ENCODE results near the gene ELF4. TPM values are rescaled to one million over a fixed set of nuclear protein-coding genes. Genes with fewer than 3 reads are reported as not detected.

Gene ELF4
- total RNA-seq, 2 experiments from 2014 or later = 28.0 to 28.2 TPM

DNA sequence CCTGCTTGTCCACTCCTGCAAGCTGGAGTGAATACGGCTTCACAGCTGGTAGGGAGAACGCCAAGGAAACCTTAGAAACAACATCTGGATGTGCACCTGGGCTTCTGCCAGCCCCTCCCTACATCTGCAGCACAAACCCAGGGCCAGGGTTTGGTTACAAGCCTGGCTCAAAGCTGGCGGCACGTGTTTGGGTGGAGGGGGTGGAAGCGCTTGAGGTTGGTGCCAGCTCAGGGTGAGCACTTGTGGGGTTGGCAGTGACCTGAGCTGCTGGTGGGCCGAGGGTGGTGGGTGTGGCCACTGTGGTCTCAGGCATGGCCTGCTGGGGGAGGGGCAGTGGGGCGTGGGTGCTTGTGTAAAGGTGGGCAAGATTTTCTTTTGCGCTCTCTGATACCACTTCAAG is 15.6 kb downstream of the ELF4 start:
- Mint-ChIP-seq H3K27ac (peak overlapping the region; percentile 38), H3K36me3 (peaks cover 2% of the 10 kb centered on the region), H3K4me3 (no peak overlapping the region), H3K27me3 (no peaks in the 10 kb centered on the region), H3K4me1 (ENCODE audit: low read depth) (peaks cover 56% of the 10 kb centered on the region), H3K9me3 (no peaks in the 10 kb centered on the region)
- POLR2A ChIA-PET = interaction anchor here (1.0 to 1.7 kb wide), 2 partner anchors 15 to 78 kb away, joined by 3 to 5 read pairs; partner anchors contain the start of gene RAB33A
- CTCF ChIA-PET = interaction anchor here (0.7 to 1.7 kb wide), 4 partner anchors 12 to 34 kb away, joined by 3 to 4 read pairs (median 4); no protein-coding TSS in a partner anchor
- intact Hi-C loops (cut with micrococcal nuclease) = no loop called here
- no peak for DNase-seq

DNA sequence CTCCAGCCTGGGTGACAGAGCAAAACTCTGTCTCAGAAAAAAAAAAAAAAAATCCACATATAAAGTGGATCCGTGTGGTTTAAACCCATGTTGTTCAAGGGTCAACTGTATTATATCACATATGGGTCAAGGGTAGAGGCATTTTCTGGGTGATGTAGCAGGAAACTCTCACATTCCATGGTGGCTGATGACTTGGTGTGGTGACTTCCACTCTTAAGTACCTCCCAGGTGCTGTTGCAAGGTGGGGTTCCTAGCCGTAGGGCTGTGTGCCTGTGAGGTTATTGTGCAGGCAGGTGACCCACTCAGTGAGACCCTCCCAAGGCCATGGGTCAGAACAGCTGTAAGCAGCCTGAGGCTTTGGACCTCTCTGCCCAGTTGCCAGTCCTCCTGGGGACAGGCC is 17.0 kb downstream of the ELF4 start:
- H3K4me1 Mint-ChIP-seq (ENCODE audit: low read depth) = peaks cover 54% of the 10 kb centered on the region
- no peaks in the 10 kb centered on the region for H3K27me3 Mint-ChIP-seq
- no peak for DNase-seq
- no peaks in the 10 kb centered on the region for H3K9me3 Mint-ChIP-seq
- H3K27ac Mint-ChIP-seq = no peak overlapping the region
- ChIA-PET CTCF (no interaction called here), POLR2A (interaction anchor here (0.8 kb wide), 1 partner anchor 13 kb away, joined by 3 read pairs; no protein-coding TSS in a partner anchor)
- H3K36me3 Mint-ChIP-seq = peaks cover 4% of the 10 kb centered on the region
- H3K4me3 Mint-ChIP-seq = no peak overlapping the region
- intact Hi-C loops (cut with micrococcal nuclease) = loop anchor here (2.0 kb wide), 2 partner anchors 16 to 28 kb away; no protein-coding TSS in a partner anchor

DNA sequence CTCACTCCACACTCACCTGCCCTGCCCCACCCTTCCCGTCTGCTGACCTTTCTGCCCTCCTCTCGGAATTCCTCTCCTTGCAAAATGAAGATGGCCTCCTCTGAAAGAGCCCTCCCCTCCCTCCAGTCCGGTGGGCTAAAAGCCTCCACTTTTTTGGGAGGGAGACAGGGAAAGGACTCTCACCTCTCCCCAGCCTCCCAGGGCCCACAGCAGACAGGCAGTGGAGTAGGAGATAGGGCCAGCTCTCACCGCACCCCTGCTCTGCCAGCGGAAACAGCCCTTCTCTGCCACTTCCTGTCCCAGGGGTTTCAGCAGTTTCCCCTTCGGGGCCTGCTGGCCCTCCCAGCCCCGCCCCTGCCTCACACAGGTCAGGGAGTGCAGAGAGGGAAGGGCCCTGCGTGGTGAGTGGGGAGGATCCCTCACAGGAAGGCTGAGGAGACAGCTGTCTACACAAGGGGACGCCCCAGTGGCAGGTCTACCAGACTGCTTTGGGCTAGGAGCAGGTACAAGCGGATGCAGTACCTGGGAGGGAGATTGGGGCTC is 18.2 kb downstream of the ELF4 start:
- Mint-ChIP-seq H3K36me3 (peaks cover 4% of the 10 kb centered on the region), H3K27ac (peak overlapping the region; percentile 98), H3K4me1 (ENCODE audit: low read depth) (peaks cover 51% of the 10 kb centered on the region), H3K9me3 (no peaks in the 10 kb centered on the region), H3K4me3 (peak overlapping the region; percentile 84), H3K27me3 (no peaks in the 10 kb centered on the region)
- ChIA-PET CTCF (interaction anchor here (1.2 kb wide), 1 partner anchor 13 kb away, joined by 7 read pairs; no protein-coding TSS in a partner anchor), POLR2A (interaction anchor here (1.5 kb wide), 1 partner anchor 10 kb away, joined by 6 read pairs; no protein-coding TSS in a partner anchor)
- intact Hi-C loops (cut with micrococcal nuclease) = loop anchor here (1.0 to 2.0 kb wide), 3 partner anchors 10 to 29 kb away; no protein-coding TSS in a partner anchor
- peak; percentile 94 for DNase-seq

DNA sequence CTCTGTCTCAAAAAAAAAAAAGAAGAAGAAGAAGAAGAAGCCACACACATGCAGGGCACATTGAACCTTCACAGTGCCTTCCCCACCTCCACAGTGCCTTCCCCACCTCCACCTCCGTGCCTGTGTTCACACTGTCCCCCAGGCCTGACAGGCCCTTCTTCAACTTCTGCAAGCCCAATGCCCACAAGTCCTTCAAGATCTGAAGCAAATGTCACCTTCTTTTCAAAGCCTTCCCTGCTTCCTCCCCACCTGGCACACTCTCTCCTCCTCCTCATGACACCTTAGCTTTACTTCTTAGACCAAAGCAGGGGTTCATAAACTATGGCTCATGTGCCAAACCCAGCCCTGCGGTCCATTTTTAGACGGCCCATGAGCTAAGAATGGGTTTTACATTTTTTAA is 19.9 kb downstream of the ELF4 start:
- Mint-ChIP-seq H3K9me3 (no peaks in the 10 kb centered on the region), H3K27ac (peak overlapping the region; percentile 83), H3K4me1 (ENCODE audit: low read depth) (peaks cover 61% of the 10 kb centered on the region), H3K27me3 (no peaks in the 10 kb centered on the region), H3K36me3 (peaks cover 4% of the 10 kb centered on the region), H3K4me3 (no peak overlapping the region)
- DNase-seq = no peak
- intact Hi-C loops (cut with micrococcal nuclease) = no loop called here
- CTCF ChIA-PET = no interaction called here
- POLR2A ChIA-PET = no interaction called here

DNA sequence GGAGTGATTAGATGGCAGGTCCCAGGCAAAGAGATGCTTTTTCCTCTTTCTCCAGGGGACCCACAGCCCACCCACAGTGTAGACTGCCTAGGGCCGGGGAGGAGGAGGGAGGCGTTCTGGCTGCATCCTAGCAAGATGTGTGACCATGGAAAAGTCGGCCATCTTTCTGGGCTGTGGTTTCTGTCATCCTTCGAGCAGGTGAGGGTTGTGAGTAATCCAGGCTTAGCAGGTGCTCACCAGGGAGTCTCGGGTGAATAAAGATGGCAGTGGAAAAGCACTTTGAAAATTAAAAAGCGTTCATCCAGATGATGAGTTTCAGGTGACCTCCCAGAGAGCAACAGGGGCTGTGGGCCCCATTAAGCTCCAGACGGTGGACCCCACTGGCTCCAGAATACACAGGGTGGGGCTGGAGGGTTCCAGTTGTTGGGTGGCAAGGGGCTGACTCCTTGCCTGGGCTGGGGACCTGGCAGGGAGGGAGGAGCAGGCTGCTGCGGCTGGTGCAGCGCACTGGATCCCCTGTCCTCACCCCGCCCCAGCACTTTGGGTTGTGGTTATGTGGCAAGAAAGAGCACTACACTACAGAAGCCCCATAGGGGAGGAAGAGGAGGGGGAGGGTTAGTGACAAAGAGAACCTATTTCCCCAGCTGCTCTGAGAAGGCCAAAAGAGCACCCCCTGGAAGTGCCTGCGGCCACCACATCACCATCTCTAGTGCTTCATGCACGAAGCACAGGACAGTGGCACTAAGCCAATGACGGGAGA is 23.7 kb downstream of the ELF4 start:
- Mint-ChIP-seq H3K9me3 (no peaks in the 10 kb centered on the region), H3K36me3 (peaks cover 4% of the 10 kb centered on the region), H3K27ac (peak overlapping the region; percentile 90), H3K4me1 (ENCODE audit: low read depth) (peaks cover 69% of the 10 kb centered on the region), H3K4me3 (peak overlapping the region; percentile 51), H3K27me3 (no peaks in the 10 kb centered on the region)
- ChIA-PET POLR2A (interaction anchor here (0.8 to 1.5 kb wide), 3 partner anchors 23 to 79 kb away, joined by 4 read pairs; partner anchors contain the start of gene AIFM1), CTCF (interaction anchor here (1.1 to 2.6 kb wide), 4 partner anchors 22 to 105 kb away, joined by 3 to 10 read pairs (median 3); no protein-coding TSS in a partner anchor)
- peak; percentile 82 for DNase-seq
- intact Hi-C loops (cut with micrococcal nuclease) = loop anchor here (5.0 kb wide), 1 partner anchor 1726 kb away; no protein-coding TSS in a partner anchor

DNA sequence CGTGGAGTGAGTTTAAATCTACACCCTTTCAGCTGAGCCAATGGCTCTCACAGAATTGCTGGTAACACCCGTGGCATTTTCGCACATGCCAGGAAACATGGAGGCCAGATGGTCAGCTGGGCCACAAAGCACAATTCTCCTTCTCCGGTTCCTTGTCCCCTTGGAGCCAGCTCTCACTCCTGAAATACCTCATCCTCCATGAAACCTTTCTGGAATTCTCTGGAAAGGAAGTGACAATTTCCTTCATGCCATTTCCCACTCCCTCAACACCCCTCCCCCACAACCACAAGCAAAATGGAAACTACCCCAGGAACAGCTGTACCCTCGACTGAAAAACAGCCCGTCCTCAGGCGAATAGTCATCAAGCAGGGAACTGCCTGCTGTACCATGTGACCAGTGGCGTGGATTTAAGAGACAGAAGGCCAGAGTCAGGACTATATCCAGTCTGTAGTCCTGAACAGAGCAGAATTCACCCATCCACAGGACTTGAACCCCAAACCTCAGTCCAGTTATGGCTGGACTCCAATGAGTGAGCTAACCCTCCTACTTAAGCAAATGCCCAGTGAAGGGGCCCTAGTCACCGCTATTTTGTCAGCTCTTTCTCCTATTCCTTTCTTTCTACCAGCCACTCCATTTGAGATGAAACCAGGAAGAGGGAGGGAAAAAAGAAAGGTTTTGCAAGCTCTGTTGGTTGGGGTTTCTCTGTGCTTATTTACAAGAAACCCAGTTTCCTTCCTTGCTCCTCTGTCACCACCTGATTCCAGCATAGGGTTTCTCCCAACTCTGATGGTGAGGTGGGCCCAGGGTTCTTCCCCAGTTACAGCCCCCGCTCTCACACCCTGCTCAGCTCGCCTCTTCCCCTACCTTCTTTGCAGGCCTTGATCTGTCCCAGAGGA is 24.5 kb downstream of the ELF4 start:
- Mint-ChIP-seq H3K36me3 (peaks cover 4% of the 10 kb centered on the region), H3K27ac (peak overlapping the region; percentile 90), H3K4me1 (ENCODE audit: low read depth) (peaks cover 74% of the 10 kb centered on the region), H3K4me3 (peak overlapping the region; percentile 51), H3K9me3 (no peaks in the 10 kb centered on the region), H3K27me3 (no peaks in the 10 kb centered on the region)
- intact Hi-C loops (cut with micrococcal nuclease) = loop anchor here (2.0 to 5.0 kb wide), 2 partner anchors 305 to 1727 kb away; no protein-coding TSS in a partner anchor
- DNase-seq = peak; percentile 29
- ChIA-PET CTCF (interaction anchor here (1.2 to 2.6 kb wide), 3 partner anchors 33 to 106 kb away, joined by 3 to 10 read pairs (median 9); no protein-coding TSS in a partner anchor), POLR2A (interaction anchor here (0.8 to 1.1 kb wide), 3 partner anchors 23 to 80 kb away, joined by 3 to 4 read pairs (median 4); partner anchors contain the start of gene AIFM1)

DNA sequence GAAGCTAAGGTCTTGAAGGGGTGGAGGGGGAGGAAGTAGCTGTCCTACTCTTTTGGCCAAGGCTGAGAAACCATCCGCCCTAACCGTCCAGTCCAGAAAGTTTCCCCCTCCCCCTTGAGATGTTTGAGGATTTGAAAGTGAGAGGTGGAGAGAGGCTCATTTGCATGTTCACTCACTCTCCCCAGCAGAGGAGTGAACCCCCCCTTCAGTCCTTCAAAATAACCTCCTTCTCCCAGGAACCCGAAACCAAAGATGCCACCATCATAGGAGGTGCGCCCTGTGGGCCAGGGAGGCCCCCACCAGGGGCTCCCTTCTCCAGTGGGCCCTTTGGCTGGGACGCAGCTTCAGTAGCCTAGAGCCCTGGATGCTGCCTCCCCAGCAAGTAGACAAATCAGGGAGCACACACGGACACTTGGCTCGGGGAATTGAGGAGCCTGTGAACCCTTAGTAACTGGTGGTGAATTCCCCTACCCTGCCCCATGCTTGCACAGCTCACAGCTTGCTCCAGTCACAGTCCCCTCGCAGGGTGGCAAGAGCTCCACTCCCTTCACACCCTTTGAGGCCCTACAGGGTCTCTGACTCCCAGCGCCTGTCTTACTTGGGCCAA is 25.6 kb downstream of the ELF4 start:
- intact Hi-C loops (cut with micrococcal nuclease) = loop anchor here (2.0 to 5.0 kb wide), 2 partner anchors 304 to 1728 kb away; no protein-coding TSS in a partner anchor
- CTCF ChIA-PET = interaction anchor here (2.6 kb wide), 1 partner anchor 36 kb away, joined by 10 read pairs; no protein-coding TSS in a partner anchor
- peak; percentile 46 for DNase-seq
- POLR2A ChIA-PET = interaction anchor here (0.6 to 1.4 kb wide), 3 partner anchors 34 to 87 kb away, joined by 3 to 5 read pairs (median 3); partner anchors contain the start of gene RAB33A
- Mint-ChIP-seq H3K9me3 (no peaks in the 10 kb centered on the region), H3K27me3 (no peaks in the 10 kb centered on the region), H3K4me3 (peak overlapping the region; percentile 51), H3K27ac (peak overlapping the region; percentile 90), H3K4me1 (ENCODE audit: low read depth) (peaks cover 70% of the 10 kb centered on the region), H3K36me3 (peaks cover 2% of the 10 kb centered on the region)

DNA sequence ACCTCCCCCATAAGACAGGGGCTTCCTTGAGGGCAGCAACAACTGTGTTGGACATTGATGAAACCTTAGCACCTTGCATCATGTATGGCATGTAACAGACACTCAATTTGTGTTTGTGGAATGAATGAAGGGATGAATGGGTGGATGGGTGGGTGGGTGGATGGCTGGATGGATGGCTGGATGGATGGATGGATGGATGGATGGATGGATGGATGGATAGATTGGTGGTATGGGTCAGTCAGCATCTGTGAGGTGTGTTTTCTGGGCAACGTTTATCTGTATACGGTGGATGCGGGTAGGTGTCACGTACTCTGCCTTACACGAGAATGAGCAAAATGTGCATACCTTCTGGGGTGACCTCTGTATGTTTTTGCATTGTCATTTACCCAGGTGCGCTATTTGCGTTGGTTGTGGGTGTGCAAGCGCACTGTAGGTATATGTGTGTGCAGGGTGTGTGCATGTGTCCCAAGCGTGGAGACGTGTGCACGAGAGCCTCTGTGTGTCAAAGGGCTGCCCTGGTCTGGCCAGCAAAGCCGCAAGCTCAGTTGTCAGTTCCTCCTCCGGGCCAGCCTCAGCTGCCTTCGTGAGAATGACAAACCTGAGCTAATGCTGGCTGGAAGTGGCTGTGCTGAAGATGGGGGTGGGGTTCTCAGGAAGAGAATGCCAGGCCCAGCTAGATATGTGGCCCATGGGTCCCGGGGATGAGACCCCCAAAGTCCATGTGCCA is 26.5 kb downstream of the ELF4 start:
- ChIA-PET POLR2A (interaction anchor here (1.4 kb wide), 1 partner anchor 88 kb away, joined by 5 read pairs; the partner anchor contains the start of gene RAB33A), CTCF (interaction anchor here (2.6 kb wide), 1 partner anchor 37 kb away, joined by 10 read pairs; no protein-coding TSS in a partner anchor)
- Mint-ChIP-seq H3K27me3 (no peaks in the 10 kb centered on the region), H3K9me3 (no peaks in the 10 kb centered on the region), H3K4me3 (peak overlapping the region; percentile 57), H3K4me1 (ENCODE audit: low read depth) (peaks cover 70% of the 10 kb centered on the region), H3K27ac (peak overlapping the region; percentile 90), H3K36me3 (no peaks in the 10 kb centered on the region)
- intact Hi-C loops (cut with micrococcal nuclease) = loop anchor here (2.0 kb wide), 2 partner anchors 185 to 303 kb away; partner anchors contain the start of gene ZNF280C
- peak; percentile 31 for DNase-seq

DNA sequence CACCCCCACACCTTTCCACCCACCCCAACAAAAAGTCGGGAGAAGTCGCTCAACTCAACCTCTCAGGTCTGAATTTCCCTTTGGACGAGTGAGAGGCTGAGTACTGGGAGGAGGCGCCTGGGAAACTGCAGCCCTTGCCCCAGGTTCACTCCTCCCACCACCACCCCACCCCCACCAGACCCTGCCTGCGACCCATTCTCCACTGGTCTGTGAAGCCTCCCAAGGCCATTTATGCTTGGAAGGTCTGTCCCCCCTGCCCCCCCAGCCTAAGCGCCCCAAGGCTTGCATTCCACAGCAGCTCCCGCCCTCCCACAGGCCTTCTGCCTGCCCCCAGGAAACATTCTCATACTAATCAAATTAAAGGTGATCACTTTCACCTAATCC is 27.2 kb downstream of the ELF4 start:
- DNase-seq = no peak
- no peaks in the 10 kb centered on the region for H3K9me3 Mint-ChIP-seq

More for the DNA sequence above, 27.2 kb downstream of the ELF4 start:
- POLR2A ChIA-PET = interaction anchor here (1.6 kb wide), 1 partner anchor 88 kb away, joined by 7 read pairs; no protein-coding TSS in a partner anchor
- H3K36me3 Mint-ChIP-seq = no peaks in the 10 kb centered on the region
- intact Hi-C loops (cut with micrococcal nuclease) = loop anchor here (2.0 kb wide), 1 partner anchor 186 kb away; the partner anchor contains the start of gene ZNF280C
- peak overlapping the region; percentile 57 for H3K4me3 Mint-ChIP-seq
- CTCF ChIA-PET = interaction anchor here (4.4 to 5.9 kb wide), 3 partner anchors 25 to 110 kb away, joined by 42 to 125 read pairs (median 72); partner anchors contain the start of gene ELF4
- H3K4me1 Mint-ChIP-seq (ENCODE audit: low read depth) = peaks cover 70% of the 10 kb centered on the region
- no peaks in the 10 kb centered on the region for H3K27me3 Mint-ChIP-seq
- peak overlapping the region; percentile 90 for H3K27ac Mint-ChIP-seq
